Neural progenitor cell (in vitro differentiated cells): Measurements from ENCODE around the gene RNU1-2.

Experiments
- CTCF ChIP-seq: fragments of 200-600 bp; sonication (generic); IDR thresholded peaks from 2 replicates; pipeline ENCODE4 v1.5.1; 2017; ENCODE audit warnings: antibody characterized with exemption, mild to moderate bottlenecking
- EZH2 ChIP-seq: fragments of 200-600 bp; sonication (generic); IDR thresholded peaks from 2 replicates; pipeline ENCODE4 v1.6.1; 2017; ENCODE audit warnings: antibody characterized with exemption, mild to moderate bottlenecking, moderate library complexity

GRCh38 chr1:16906873-16907272, 11.1 kb downstream of the RNU1-2 start:
- TF ChIP-seq EZH2 (no peak), CTCF (no peak)
